Measurements from ENCODE around the gene SAMMSON. TPM values are rescaled to one million over a fixed set of nuclear protein-coding genes. Genes with fewer than 3 reads are reported as not detected.

The SAMMSON gene
- total RNA-seq, 3 donors from 2014 or later = not detected

DNA sequence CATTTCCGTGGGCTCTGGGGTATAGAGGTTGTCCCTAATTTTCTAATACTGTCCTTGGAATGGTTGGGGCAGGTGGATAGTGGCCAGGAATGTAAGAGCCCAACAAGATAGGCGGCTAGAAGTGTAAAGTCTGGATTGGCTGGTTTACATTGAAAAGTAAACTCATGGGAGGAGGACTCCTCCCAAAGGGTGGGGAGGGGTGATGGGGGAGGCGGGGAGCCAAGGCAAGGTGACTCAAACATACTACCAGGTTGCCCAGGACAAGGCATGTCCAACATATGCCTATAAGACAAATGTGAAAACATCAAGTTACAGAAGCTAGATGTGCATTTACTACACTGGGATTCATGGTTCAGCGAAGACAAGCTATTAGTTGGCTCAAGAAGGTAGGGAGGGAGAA is 14.3 kb upstream of the SAMMSON start:
- TF ChIP-seq, protein P1, sequence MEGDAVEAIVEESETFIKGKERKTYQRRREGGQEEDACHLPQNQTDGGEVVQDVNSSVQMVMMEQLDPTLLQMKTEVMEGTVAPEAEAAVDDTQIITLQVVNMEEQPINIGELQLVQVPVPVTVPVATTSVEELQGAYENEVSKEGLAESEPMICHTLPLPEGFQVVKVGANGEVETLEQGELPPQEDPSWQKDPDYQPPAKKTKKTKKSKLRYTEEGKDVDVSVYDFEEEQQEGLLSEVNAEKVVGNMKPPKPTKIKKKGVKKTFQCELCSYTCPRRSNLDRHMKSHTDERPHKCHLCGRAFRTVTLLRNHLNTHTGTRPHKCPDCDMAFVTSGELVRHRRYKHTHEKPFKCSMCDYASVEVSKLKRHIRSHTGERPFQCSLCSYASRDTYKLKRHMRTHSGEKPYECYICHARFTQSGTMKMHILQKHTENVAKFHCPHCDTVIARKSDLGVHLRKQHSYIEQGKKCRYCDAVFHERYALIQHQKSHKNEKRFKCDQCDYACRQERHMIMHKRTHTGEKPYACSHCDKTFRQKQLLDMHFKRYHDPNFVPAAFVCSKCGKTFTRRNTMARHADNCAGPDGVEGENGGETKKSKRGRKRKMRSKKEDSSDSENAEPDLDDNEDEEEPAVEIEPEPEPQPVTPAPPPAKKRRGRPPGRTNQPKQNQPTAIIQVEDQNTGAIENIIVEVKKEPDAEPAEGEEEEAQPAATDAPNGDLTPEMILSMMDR (IDR thresholded peaks at IDR 0.05) = no peak
- DNase-seq (no peak), ATAC-seq (no peak)
- Histone ChIP-seq H3K9me3 (no peaks in the 10 kb centered on the region), H3K36me3 (ENCODE audit: low read depth) (no peaks in the 10 kb centered on the region), H3K4me3 (no peak overlapping the region), H3K4me1 (ENCODE audit: low read depth) (no peaks in the 10 kb centered on the region)
- intact Hi-C loops (cut with DNase I, micrococcal nuclease) = no loop called here

DNA sequence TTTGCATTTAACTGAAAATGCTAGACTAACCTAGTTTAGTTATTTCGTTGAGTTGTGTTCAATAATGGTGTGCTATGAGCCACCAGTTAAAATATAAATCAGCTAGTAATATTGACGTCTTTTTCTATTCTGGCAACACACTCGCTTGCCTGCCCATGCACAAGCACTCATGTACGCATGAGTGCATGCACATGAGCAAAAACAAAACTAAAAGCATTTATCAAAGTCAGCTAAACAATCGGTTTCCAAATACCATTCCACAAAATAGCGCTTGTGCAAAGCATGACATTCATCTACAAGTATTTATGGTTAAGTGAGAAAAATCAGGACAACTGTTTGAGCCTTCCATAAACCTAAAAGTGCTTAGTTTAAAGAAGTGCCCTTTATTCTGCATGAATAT is 13.1 kb upstream of the SAMMSON start:
- ATAC-seq = no peak
- no peaks in the 10 kb centered on the region for H3K9me3 ChIP-seq
- no peaks in the 10 kb centered on the region for H3K4me1 ChIP-seq (ENCODE audit: low read depth)
- H3K36me3 ChIP-seq (ENCODE audit: low read depth) = no peaks in the 10 kb centered on the region
- intact Hi-C loops (cut with DNase I, micrococcal nuclease) = no loop called here
- no peak for DNase-seq
- TF ChIP-seq, protein P1 (IDR thresholded peaks at IDR 0.05) = no peak
- H3K4me3 ChIP-seq = no peak overlapping the region

DNA sequence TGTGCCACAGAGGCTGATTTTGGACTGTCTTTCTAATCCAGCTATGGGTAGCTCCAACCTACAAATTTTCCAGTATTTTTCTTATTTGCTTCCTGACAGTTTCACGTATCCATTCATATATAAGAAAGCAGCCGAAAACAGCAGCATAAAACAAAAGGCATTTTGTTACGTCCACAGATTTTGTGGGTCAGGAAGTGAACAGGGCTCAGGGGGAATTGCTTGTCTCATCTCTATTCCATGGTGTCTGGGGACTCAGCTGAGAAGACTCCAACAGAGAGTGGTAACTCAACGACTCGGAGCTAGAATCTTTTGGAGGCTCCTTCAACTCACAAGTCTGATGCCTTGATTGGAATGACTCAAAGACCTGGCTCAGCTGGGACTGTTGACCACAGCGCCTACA is 11.7 kb upstream of the SAMMSON start:
- ATAC-seq (no peak), DNase-seq (no peak)
- H3K4me1 ChIP-seq (ENCODE audit: low read depth) = no peaks in the 10 kb centered on the region
- TF ChIP-seq, protein P1 (IDR thresholded peaks at IDR 0.05) = no peak
- no peak overlapping the region for H3K4me3 ChIP-seq
- intact Hi-C loops (cut with DNase I, micrococcal nuclease) = no loop called here
- H3K9me3 ChIP-seq = no peaks in the 10 kb centered on the region
- H3K36me3 ChIP-seq (ENCODE audit: low read depth) = no peaks in the 10 kb centered on the region

DNA sequence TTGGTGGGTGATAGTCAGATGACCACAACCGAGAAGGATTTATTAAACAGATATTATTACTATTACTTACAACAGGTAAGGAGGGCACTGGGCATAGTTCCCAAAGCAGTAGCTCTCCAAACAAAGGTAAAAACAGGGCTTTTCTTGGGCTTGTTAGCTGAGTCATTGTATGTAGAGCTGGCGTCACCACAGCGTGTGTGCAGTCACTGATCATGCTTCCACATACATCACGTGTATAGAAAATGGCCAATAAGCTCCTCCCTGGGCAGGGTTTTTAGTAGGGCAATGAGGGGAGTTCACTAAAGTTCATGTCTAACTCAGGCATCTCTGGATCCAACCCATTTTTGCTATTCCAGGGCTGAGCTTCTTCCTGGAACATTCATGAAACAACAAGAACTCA is 5.8 kb upstream of the SAMMSON start:
- intact Hi-C loops (cut with DNase I, micrococcal nuclease) = no loop called here
- TF ChIP-seq, protein P1 (IDR thresholded peaks at IDR 0.05) = no peak
- Histone ChIP-seq H3K36me3 (ENCODE audit: low read depth) (no peaks in the 10 kb centered on the region), H3K9me3 (no peaks in the 10 kb centered on the region), H3K4me1 (ENCODE audit: low read depth) (no peaks in the 10 kb centered on the region), H3K4me3 (no peak overlapping the region)
- ATAC-seq (no peak), DNase-seq (no peak)

DNA sequence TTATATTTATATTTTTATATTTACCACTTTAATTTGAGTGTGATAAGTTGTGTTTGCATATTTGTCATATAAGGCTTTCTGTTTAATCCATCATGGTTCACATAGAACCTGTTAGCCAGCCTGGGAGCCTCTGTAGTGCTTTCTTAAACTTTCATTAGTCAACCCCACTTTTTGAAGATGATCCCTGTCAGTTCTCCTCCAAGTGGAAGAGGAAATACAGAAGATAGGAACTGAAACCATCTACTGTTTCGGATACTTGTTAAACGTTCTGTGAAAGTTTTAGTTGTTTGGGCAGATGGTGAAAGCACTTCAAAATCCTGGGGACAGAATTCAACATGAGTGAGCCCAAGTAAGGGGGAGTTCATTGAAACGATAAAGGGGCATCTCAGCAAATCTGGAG is 4.6 kb upstream of the SAMMSON start:
- intact Hi-C loops (cut with DNase I, micrococcal nuclease) = no loop called here
- Histone ChIP-seq H3K4me1 (ENCODE audit: low read depth) (no peaks in the 10 kb centered on the region), H3K36me3 (ENCODE audit: low read depth) (no peaks in the 10 kb centered on the region), H3K9me3 (no peaks in the 10 kb centered on the region), H3K4me3 (no peak overlapping the region)
- ATAC-seq (no peak), DNase-seq (no peak)
- TF ChIP-seq, protein P1 (IDR thresholded peaks at IDR 0.05) = no peak

DNA sequence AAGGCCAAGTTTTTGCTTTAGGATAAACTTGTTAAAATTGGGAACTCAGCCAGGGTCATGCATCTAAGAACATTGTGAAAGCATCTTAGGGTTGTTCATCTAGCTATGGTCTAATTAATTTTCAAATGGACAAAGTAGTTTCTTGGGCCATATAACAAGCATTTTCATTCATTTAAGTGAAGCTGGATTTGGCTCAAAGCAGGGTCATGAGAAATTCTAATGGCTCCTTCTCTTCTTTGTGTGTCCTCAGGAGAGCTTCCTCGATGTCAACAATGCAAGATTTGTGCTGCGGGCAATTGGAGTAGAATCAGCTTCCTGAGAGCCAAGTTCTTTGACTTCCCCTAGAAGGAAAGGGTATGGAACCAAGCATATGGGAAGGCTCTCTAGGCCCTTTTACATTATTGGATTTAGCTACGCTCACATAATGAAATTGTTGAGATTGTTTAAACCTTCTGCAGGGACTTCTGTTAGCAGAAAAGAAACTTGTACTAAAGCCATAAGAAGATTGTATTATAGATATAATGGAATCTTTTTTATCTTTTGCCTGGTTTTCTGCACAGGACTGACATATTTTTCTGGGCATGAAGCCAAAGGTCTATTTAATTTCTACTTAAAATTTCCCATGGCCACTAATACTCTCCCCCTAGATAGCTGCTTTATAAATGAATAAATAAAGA is 1.8 kb upstream of the SAMMSON start:
- H3K4me3 ChIP-seq = no peak overlapping the region
- H3K36me3 ChIP-seq (ENCODE audit: low read depth) = no peaks in the 10 kb centered on the region
- intact Hi-C loops (cut with DNase I, micrococcal nuclease) = no loop called here
- H3K4me1 ChIP-seq (ENCODE audit: low read depth) = no peaks in the 10 kb centered on the region
- ATAC-seq = no peak
- H3K9me3 ChIP-seq = no peaks in the 10 kb centered on the region
- TF ChIP-seq, protein P1 (IDR thresholded peaks at IDR 0.05) = no peak
- DNase-seq = no peak
